ACC112 (cell line): ENCODE data around the gene EP400.

Source experiments
- H2AFZ ChIP-seq: fragments of 200-600 bp; sonication (generic); one replicate; pipeline ENCODE4 v1.6.0; 2017; ENCODE audit warnings: antibody characterized with exemption, low read length; ENCODE audit not compliant: unreplicated experiment
- H3K27ac ChIP-seq: fragments of 200-600 bp; sonication (generic); 2 replicates; pipeline ENCODE4 v1.5.1; 2014; ENCODE audit warnings: low read depth, mild to moderate bottlenecking, antibody characterized with exemption, low read length, moderate library complexity
- H3K27me3 ChIP-seq: fragments of 200-600 bp; sonication (generic); 2 replicates; pipeline ENCODE4 v1.6.1; 2014; ENCODE audit warnings: mild to moderate bottlenecking, antibody characterized with exemption, low read length, moderate library complexity, mixed read lengths; ENCODE audit not compliant: insufficient read depth
- H3K36me3 ChIP-seq: fragments of 200-600 bp; sonication (generic); 2 replicates; pipeline ENCODE4 v1.6.1; 2016; ENCODE audit warnings: mild to moderate bottlenecking, antibody characterized with exemption, low read length, moderate library complexity, mixed read lengths; ENCODE audit not compliant: insufficient read depth
- H3K4me1 ChIP-seq: fragments of 200-600 bp; sonication (generic); one replicate; pipeline ENCODE4 v1.6.1; 2016; ENCODE audit warnings: low read length, mixed read lengths; ENCODE audit not compliant: insufficient read depth, unreplicated experiment, control insufficient read depth
- H3K4me3 ChIP-seq: fragments of 200-600 bp; sonication (generic); 2 replicates; pipeline ENCODE4 v1.5.1; 2014; ENCODE audit warnings: mild to moderate bottlenecking, low read depth, low read length
- H3K79me2 ChIP-seq: fragments of 200-600 bp; sonication (generic); one replicate; pipeline ENCODE4 v1.6.0; 2016; ENCODE audit warnings: low read length; ENCODE audit not compliant: control insufficient read depth, unreplicated experiment, insufficient read depth

EP400 gene

GRCh38 chr12:131914179-131914702 is 35.5 kb upstream of the EP400 start:
- no peak overlapping the region for H3K27ac ChIP-seq
- H2AFZ ChIP-seq = no peak overlapping the region
- no peaks in the 10 kb centered on the region for H3K27me3 ChIP-seq
- H3K4me1 ChIP-seq = peaks cover 12% of the 10 kb centered on the region
- no peaks in the 10 kb centered on the region for H3K79me2 ChIP-seq
- no peak overlapping the region for H3K4me3 ChIP-seq
- H3K36me3 ChIP-seq = no peaks in the 10 kb centered on the region

GRCh38 chr12:131915000-131915689 is 34.6 kb upstream of the EP400 start:
- Histone ChIP-seq H2AFZ (no peak overlapping the region), H3K27me3 (no peaks in the 10 kb centered on the region), H3K4me1 (peaks cover 12% of the 10 kb centered on the region), H3K27ac (no peak overlapping the region), H3K36me3 (no peaks in the 10 kb centered on the region), H3K79me2 (no peaks in the 10 kb centered on the region), H3K4me3 (no peak overlapping the region)

- Histone ChIP-seq H3K27me3 (no peaks in the 10 kb centered on the region), H3K27ac (no peak overlapping the region), H3K36me3 (no peaks in the 10 kb centered on the region), H3K4me1 (peaks cover 12% of the 10 kb centered on the region), H3K4me3 (no peak overlapping the region), H3K79me2 (no peaks in the 10 kb centered on the region), H2AFZ (no peak overlapping the region)
Measured at GRCh38 chr12:131915823-131916222, 33.9 kb upstream of the EP400 start.

- no peak overlapping the region for H3K27ac ChIP-seq
- no peaks in the 10 kb centered on the region for H3K27me3 ChIP-seq
- H3K79me2 ChIP-seq = no peaks in the 10 kb centered on the region
- no peaks in the 10 kb centered on the region for H3K36me3 ChIP-seq
- H3K4me3 ChIP-seq = no peak overlapping the region
- H3K4me1 ChIP-seq = peaks cover 12% of the 10 kb centered on the region
- no peak overlapping the region for H2AFZ ChIP-seq
Measured at GRCh38 chr12:131916306-131917138, 33.2 kb upstream of the EP400 start.

- Histone ChIP-seq H2AFZ (no peak overlapping the region), H3K27me3 (no peaks in the 10 kb centered on the region), H3K79me2 (no peaks in the 10 kb centered on the region), H3K4me3 (no peak overlapping the region), H3K36me3 (no peaks in the 10 kb centered on the region), H3K4me1 (peaks cover 9% of the 10 kb centered on the region), H3K27ac (no peak overlapping the region)
Measured at GRCh38 chr12:131917139-131917710, 32.5 kb upstream of the EP400 start.

GRCh38 chr12:131917711-131918306 is 31.9 kb upstream of the EP400 start:
- Histone ChIP-seq H3K27ac (no peak overlapping the region), H3K79me2 (no peaks in the 10 kb centered on the region), H3K36me3 (no peaks in the 10 kb centered on the region), H3K4me1 (peaks cover 3% of the 10 kb centered on the region), H2AFZ (no peak overlapping the region), H3K27me3 (no peaks in the 10 kb centered on the region), H3K4me3 (no peak overlapping the region)

- Histone ChIP-seq H3K79me2 (no peaks in the 10 kb centered on the region), H3K36me3 (no peaks in the 10 kb centered on the region), H3K27ac (no peak overlapping the region), H3K4me1 (no peaks in the 10 kb centered on the region), H3K4me3 (no peak overlapping the region), H3K27me3 (no peaks in the 10 kb centered on the region), H2AFZ (no peak overlapping the region)
Measured at GRCh38 chr12:131918311-131919050, 31.3 kb upstream of the EP400 start.

- H3K27me3 ChIP-seq = no peaks in the 10 kb centered on the region
- H3K27ac ChIP-seq = no peak overlapping the region
- no peaks in the 10 kb centered on the region for H3K4me1 ChIP-seq
- no peaks in the 10 kb centered on the region for H3K36me3 ChIP-seq
- no peak overlapping the region for H2AFZ ChIP-seq
- no peaks in the 10 kb centered on the region for H3K79me2 ChIP-seq
- no peak overlapping the region for H3K4me3 ChIP-seq
Measured at GRCh38 chr12:131919051-131919347, 30.7 kb upstream of the EP400 start.

GRCh38 chr12:131919366-131920156 is 30.2 kb upstream of the EP400 start:
- H3K79me2 ChIP-seq = no peaks in the 10 kb centered on the region
- no peaks in the 10 kb centered on the region for H3K36me3 ChIP-seq
- H3K4me3 ChIP-seq = no peak overlapping the region
- H3K27ac ChIP-seq = no peak overlapping the region
- H3K27me3 ChIP-seq = no peaks in the 10 kb centered on the region
- no peaks in the 10 kb centered on the region for H3K4me1 ChIP-seq
- H2AFZ ChIP-seq = no peak overlapping the region

GRCh38 chr12:131920157-131920508 is 29.6 kb upstream of the EP400 start:
- Histone ChIP-seq H3K36me3 (no peaks in the 10 kb centered on the region), H3K27ac (no peak overlapping the region), H2AFZ (no peak overlapping the region), H3K27me3 (no peaks in the 10 kb centered on the region), H3K4me1 (no peaks in the 10 kb centered on the region), H3K4me3 (no peak overlapping the region), H3K79me2 (no peaks in the 10 kb centered on the region)
